IPS-18c (cell line): ENCODE results near the gene CDADC1.
A peak's percentile ranks its signal among the peaks of the same experiment; 100 is the strongest.

Experiments used
- H3K4me3 ChIP-seq: 2 replicates; pipeline ENCODE4 v1.7.0; 2013; ENCODE audit warnings: low read depth, mild to moderate bottlenecking, low read length, moderate library complexity; ENCODE audit not compliant: insufficient read depth
- H3K9me3 ChIP-seq: one replicate; pipeline ENCODE4 v1.6.1; 2013; ENCODE audit warnings: mild to moderate bottlenecking, low read length, moderate library complexity; ENCODE audit not compliant: control insufficient read depth, insufficient read depth

CDADC1 gene

GRCh38 chr13:49247643-49248621 lies at the start of gene CDADC1:
CDADC1 (plus strand) TSS chr13:49247925; CDS start chr13:49248038, 113 bp downstream.
- peaks cover 2% of the 10 kb centered on the region for H3K9me3 ChIP-seq
- peak within 1 kb of the TSS; percentile 94 for H3K4me3 ChIP-seq

DNA sequence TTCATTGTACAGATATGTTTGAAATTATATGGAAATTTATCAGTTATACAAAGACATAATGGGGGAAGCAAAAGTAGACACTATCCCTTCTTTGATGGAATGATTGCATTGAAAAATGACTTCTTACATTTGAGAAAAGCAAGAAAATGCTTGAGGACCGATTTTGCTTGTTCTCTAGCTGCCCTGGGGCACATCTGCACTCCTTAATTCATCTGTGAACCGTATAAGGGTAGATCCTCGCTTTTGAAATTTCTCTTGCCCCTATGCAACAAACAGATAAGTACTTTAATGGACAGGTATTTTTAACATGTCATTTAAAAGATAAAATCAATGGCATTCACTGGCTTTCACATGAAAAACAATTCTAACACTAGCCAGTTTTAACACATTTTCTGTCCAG lies 41.1 kb upstream of the CDADC1 start:
- H3K9me3 ChIP-seq = no peaks in the 10 kb centered on the region
- H3K4me3 ChIP-seq = no peak overlapping the region

DNA sequence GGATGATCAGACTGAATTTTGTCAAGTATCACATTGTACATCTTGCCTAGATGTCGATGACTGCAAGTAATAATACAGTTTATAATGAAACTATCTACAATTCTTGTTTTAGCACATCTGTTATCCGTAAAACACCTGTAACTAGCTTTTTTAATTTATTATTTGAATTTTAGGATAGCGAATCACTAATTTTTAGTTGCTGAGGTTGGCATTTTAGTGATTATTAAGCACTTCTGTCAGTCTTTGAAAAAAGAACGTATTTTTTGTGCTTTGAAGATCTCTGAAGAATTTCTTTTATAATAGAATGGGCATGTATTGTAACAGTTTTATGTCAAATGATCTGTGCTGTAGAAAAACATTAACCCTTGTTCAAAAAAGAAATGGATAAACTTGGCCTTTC lies 39.1 kb upstream of the CDADC1 start:
- Histone ChIP-seq H3K4me3 (no peak overlapping the region), H3K9me3 (no peaks in the 10 kb centered on the region)

DNA sequence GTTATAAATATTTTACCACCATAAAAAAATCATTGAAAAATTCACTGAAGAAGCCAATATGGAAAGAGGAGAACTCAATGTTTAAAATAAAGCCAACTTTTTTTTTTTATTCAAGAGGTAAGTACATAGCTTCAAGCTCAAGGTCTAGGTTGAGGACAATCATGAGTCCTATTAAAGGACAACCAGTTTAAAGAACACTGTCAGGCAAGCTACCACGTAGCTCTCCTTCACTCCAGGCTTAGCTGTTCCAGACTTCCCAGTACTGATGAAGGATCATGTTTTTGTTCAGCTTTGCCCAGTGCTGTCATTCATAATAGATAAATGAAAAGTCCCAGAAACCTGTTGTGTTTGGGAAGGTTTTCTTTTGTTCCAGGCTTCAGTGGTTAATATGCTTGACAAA lies 37.6 kb upstream of the CDADC1 start:
- H3K4me3 ChIP-seq = no peak overlapping the region
- no peaks in the 10 kb centered on the region for H3K9me3 ChIP-seq

DNA sequence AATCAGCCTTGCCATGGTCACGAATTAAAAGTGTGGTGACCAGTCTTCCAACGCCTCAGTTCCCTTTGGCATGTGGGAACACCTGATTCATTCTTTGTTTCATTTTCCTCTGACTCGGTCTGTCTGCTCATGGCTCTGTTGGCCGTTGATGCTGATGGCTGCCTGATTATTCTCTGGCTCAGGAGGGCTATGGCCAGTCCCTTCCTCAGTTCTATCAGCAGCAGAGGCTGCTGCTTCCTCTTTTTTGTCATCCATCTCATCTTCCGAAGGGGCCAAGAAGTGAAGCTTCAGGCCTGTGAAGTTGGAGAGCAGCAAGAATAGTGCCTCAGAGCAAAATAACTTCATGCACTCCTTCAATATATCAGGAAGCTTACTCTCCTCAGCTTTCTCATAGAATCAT lies 37.1 kb upstream of the CDADC1 start:
- H3K9me3 ChIP-seq = no peaks in the 10 kb centered on the region
- H3K4me3 ChIP-seq = no peak overlapping the region

DNA sequence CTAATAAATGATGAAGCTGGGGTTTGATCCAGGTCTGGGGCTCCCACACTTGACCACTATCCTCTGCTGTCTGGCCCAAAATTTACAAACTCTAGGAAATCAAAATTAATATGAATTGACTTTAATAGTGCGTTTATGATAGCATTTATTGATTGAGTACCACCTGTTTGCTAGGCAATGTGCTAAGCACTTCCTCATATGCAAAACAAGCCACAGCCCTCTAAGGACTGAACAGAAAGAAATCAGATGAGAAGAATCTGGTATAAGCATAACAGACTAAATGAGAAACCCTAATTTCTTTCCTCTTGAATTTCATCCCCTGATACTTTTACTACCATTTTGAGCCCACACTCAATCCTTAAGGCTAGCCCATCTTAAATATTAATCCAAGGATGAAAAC lies 34.2 kb upstream of the CDADC1 start:
- no peak overlapping the region for H3K4me3 ChIP-seq
- no peaks in the 10 kb centered on the region for H3K9me3 ChIP-seq

DNA sequence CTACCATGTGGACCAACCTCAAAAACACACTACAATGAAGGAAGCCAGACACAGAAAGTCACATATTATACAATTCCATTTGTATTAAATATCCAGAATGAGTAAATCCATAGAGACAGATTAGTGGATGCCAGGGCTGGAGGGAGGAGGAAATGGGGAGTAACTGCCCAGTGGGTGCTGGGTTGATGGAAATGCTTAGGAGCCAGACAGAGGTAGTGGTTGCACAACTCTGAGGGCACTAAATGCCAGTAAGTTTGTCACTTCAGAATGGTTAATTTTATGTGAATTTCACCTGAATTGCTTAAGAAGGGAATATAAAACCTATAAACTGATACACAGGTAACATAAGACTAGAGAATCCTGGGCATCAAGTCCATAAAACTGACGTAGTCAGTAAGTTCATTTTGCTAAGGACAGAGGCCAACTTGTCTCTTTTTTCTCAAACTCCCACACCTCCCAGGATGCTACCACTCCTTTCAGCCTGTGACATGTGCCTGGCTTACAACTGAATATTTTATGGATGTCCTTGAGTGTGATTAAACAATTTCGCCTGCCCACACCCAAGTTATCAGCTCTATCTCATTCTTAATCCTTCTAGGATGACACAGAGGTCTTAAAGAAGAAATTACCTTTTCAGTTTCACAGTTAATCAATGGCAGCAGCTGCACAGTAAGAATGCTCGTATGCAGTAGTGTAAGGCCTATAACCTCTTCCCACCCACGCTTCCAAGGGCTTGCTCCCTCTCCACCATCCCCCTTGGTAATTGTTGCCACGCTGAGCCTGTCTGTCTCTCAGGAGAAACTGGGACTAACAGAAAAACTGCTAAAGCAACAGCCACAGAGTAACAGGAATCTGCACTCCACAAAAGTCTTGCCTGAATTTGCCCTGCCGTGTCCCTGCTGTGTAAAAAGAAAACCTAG lies 33.5 kb upstream of the CDADC1 start:
- Histone ChIP-seq H3K9me3 (no peaks in the 10 kb centered on the region), H3K4me3 (no peak overlapping the region)

- Histone ChIP-seq H3K4me3 (no peak overlapping the region), H3K9me3 (no peaks in the 10 kb centered on the region)
Observed at GRCh38 chr13:49214917-49215376, 32.8 kb upstream of the CDADC1 start.

GRCh38 chr13:49216334-49216733 lies 31.4 kb upstream of the CDADC1 start:
- Histone ChIP-seq H3K9me3 (no peaks in the 10 kb centered on the region), H3K4me3 (no peak overlapping the region)

- peak overlapping the region; percentile 45 for H3K4me3 ChIP-seq
- no peaks in the 10 kb centered on the region for H3K9me3 ChIP-seq
Observed at GRCh38 chr13:49217962-49218492, 29.7 kb upstream of the CDADC1 start.

- Histone ChIP-seq H3K4me3 (peak overlapping the region; percentile 45), H3K9me3 (no peaks in the 10 kb centered on the region)
Observed at GRCh38 chr13:49218493-49219051, 29.2 kb upstream of the CDADC1 start.

GRCh38 chr13:49219647-49220035 lies 28.1 kb upstream of the CDADC1 start:
- Histone ChIP-seq H3K4me3 (peak overlapping the region; percentile 45; the same call in 1 of the 2 replicates), H3K9me3 (no peaks in the 10 kb centered on the region)

- peak within 1 kb of the TSS; percentile 45 for H3K4me3 ChIP-seq
- no peaks in the 10 kb centered on the region for H3K9me3 ChIP-seq
Observed at GRCh38 chr13:49220036-49220855, 27.5 kb upstream of the CDADC1 start, which contains the start of gene MLNR. MLNR (plus strand) TSS chr13:49220338; CDS start chr13:49220338, 0 bp downstream.

DNA sequence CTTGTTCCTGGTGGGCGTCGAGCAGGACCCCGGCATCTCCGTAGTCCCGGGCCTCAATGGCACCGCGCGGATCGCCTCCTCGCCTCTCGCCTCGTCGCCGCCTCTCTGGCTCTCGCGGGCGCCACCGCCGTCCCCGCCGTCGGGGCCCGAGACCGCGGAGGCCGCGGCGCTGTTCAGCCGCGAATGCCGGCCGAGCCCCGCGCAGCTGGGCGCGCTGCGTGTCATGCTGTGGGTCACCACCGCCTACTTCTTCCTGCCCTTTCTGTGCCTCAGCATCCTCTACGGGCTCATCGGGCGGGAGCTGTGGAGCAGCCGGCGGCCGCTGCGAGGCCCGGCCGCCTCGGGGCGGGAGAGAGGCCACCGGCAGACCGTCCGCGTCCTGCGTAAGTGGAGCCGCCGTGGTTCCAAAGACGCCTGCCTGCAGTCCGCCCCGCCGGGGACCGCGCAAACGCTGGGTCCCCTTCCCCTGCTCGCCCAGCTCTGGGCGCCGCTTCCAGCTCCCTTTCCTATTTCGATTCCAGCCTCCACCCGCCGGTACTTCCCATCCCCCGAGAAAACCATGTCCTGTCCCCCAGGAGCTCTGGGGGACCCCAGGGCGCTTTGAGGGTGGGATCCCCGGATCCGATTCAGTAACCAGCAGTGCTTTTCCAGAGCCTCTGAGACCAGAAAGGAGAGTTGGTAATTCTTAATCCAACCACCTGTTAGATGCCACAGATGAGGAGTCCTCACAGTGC lies 26.7 kb upstream of the CDADC1 start:
- peak overlapping the region; percentile 45 for H3K4me3 ChIP-seq

GRCh38 chr13:49221590-49221965 lies 26.1 kb upstream of the CDADC1 start:
- Histone ChIP-seq H3K4me3 (no peak overlapping the region), H3K9me3 (no peaks in the 10 kb centered on the region)

More for the DNA sequence above, 26.7 kb upstream of the CDADC1 start:
- no peaks in the 10 kb centered on the region for H3K9me3 ChIP-seq
